Measurements from ENCODE around the gene BCL11B.

GRCh38 chr14:99271951-99272631 lies at the start of gene BCL11B:
- TF ChIP-seq CTCF (conservative IDR thresholded peaks at IDR 0.05 in 1 of 2, IDR thresholded peaks at IDR 0.05 in 1 of 2; ENCODE audit: low read depth in 1 of 2, low read length in 2 of 2) (peak; percentile 28 to 61), EZH2 (IDR thresholded peaks at IDR 0.05; ENCODE audit: low read length, missing control alignments) (no peak)
